Iris pigment epithelial cell (primary cell): ENCODE data around the gene TPPP2.

Experiments used
- DNase-seq: peaks from one replicate; pipeline ENCODE4 v3.0.0-alpha.2; 2011; ENCODE audit warnings: low read depth

The TPPP2 gene

GRCh38 chr14:21077672-21078071, 47.7 kb downstream of the TPPP2 start:
- DNase-seq = no peak

GRCh38 chr14:21078287-21078686, 48.3 kb downstream of the TPPP2 start:
- no peak for DNase-seq

GRCh38 chr14:21078726-21079125, 48.7 kb downstream of the TPPP2 start:
- peak; percentile 16 for DNase-seq

- no peak for DNase-seq
Measured at GRCh38 chr14:21081521-21082142, 51.6 kb downstream of the TPPP2 start.
